HAP-1 (cell line): ENCODE results near the gene TYR.

Experiments used
- DNase-seq, 2 experiments: peaks; one replicate each; pipeline ENCODE4 v3.0.0-alpha.2; 2016 to 2020; ENCODE audit warnings: low spot score in 2 of 2
- H3K27me3 ChIP-seq: fragments of 250-450 bp; sonication (Bioruptor Pico); 2 replicates; pipeline ENCODE4 v1.5.1; 2020; ENCODE audit warnings: low read depth, mild to moderate bottlenecking, moderate library complexity
- H3K36me3 ChIP-seq: fragments of 250-450 bp; sonication (Bioruptor Pico); replicated peaks from 2 replicates; pipeline ENCODE4 v1.5.1; 2020; ENCODE audit warnings: mild to moderate bottlenecking
- H3K4me1 ChIP-seq: fragments of 250-450 bp; sonication (Bioruptor Pico); 2 replicates; pipeline ENCODE4 v1.5.1; 2020; ENCODE audit warnings: mild to moderate bottlenecking
- H3K4me3 ChIP-seq: fragments of 250-450 bp; sonication (Bioruptor Pico); 2 replicates; pipeline ENCODE4 v1.5.1; 2020; ENCODE audit warnings: mild to moderate bottlenecking, moderate library complexity
- H3K9me3 ChIP-seq: fragments of 250-450 bp; sonication (Bioruptor Pico); 2 replicates; pipeline ENCODE4 v1.5.1; 2020; ENCODE audit warnings: mild to moderate bottlenecking, moderate library complexity
- in situ Hi-C: fragments of 300-500 bp; cut with MboI; formaldehyde crosslinking; loops from 3 replicates; pipeline ENCODE4 v1.14.3; 2020; ENCODE audit warnings: low sequenced_read_pairs, inconsistent platforms, mixed read lengths

Gene TYR

GRCh38 chr11:89177691-89178231, at the start of gene TYR:
Gene TYR, plus strand, starts transcription at chr11:89177875. Its CDS starts 79 bp downstream, at chr11:89177954.
- Histone ChIP-seq H3K4me3 (no peak within 1 kb of the TSS), H3K36me3 (no peaks in the 10 kb centered on the region), H3K4me1 (no peaks in the 10 kb centered on the region), H3K27me3 (no peaks in the 10 kb centered on the region), H3K9me3 (no peaks in the 10 kb centered on the region)
- in situ Hi-C loops, result no loop called here
- no peak for DNase-seq

- Histone ChIP-seq H3K36me3 (no peaks in the 10 kb centered on the region), H3K4me3 (no peak overlapping the region), H3K9me3 (no peaks in the 10 kb centered on the region), H3K27me3 (no peaks in the 10 kb centered on the region), H3K4me1 (no peaks in the 10 kb centered on the region)
- in situ Hi-C loops, result no loop called here
- DNase-seq, result no peak
Measured at GRCh38 chr11:89136606-89137005, 41.1 kb upstream of the TYR start.

GRCh38 chr11:89147229-89147628, 30.4 kb upstream of the TYR start:
- in situ Hi-C loops, result no loop called here
- no peaks in the 10 kb centered on the region for H3K9me3 ChIP-seq
- H3K27me3 ChIP-seq, result no peaks in the 10 kb centered on the region
- no peaks in the 10 kb centered on the region for H3K36me3 ChIP-seq
- no peak for DNase-seq
- no peak overlapping the region for H3K4me3 ChIP-seq
- H3K4me1 ChIP-seq, result no peaks in the 10 kb centered on the region

GRCh38 chr11:89159974-89160373, 17.7 kb upstream of the TYR start:
- Histone ChIP-seq H3K27me3 (no peaks in the 10 kb centered on the region), H3K9me3 (no peaks in the 10 kb centered on the region), H3K4me3 (no peak overlapping the region), H3K4me1 (no peaks in the 10 kb centered on the region), H3K36me3 (no peaks in the 10 kb centered on the region)
- in situ Hi-C loops, result no loop called here
- DNase-seq, result no peak

GRCh38 chr11:89161949-89162348, 15.7 kb upstream of the TYR start:
- H3K27me3 ChIP-seq, result no peaks in the 10 kb centered on the region
- H3K9me3 ChIP-seq, result no peaks in the 10 kb centered on the region
- no peak overlapping the region for H3K4me3 ChIP-seq
- DNase-seq, result no peak
- no peaks in the 10 kb centered on the region for H3K36me3 ChIP-seq
- in situ Hi-C loops, result no loop called here
- H3K4me1 ChIP-seq, result no peaks in the 10 kb centered on the region

- Histone ChIP-seq H3K36me3 (no peaks in the 10 kb centered on the region), H3K4me1 (no peaks in the 10 kb centered on the region), H3K27me3 (no peaks in the 10 kb centered on the region), H3K4me3 (no peak overlapping the region), H3K9me3 (no peaks in the 10 kb centered on the region)
- no peak for DNase-seq
- in situ Hi-C loops, result no loop called here
Measured at GRCh38 chr11:89163686-89164085, 14.0 kb upstream of the TYR start.

GRCh38 chr11:89168396-89168795, 9.3 kb upstream of the TYR start:
- H3K36me3 ChIP-seq, result no peaks in the 10 kb centered on the region
- H3K9me3 ChIP-seq, result no peaks in the 10 kb centered on the region
- H3K4me1 ChIP-seq, result no peaks in the 10 kb centered on the region
- no peak for DNase-seq
- H3K4me3 ChIP-seq, result no peak overlapping the region
- H3K27me3 ChIP-seq, result peaks cover 6% of the 10 kb centered on the region
- in situ Hi-C loops, result no loop called here

GRCh38 chr11:89175796-89176195, 1.9 kb upstream of the TYR start:
- Histone ChIP-seq H3K4me3 (no peak overlapping the region), H3K36me3 (no peaks in the 10 kb centered on the region), H3K27me3 (peaks cover 3% of the 10 kb centered on the region; the same call in 1 of the 2 replicates), H3K9me3 (no peaks in the 10 kb centered on the region), H3K4me1 (no peaks in the 10 kb centered on the region)
- peak in 1 of 2 experiments; percentile 10 for DNase-seq
- in situ Hi-C loops, result no loop called here

GRCh38 chr11:89176938-89177337, 737 bp upstream of the TYR start:
- Histone ChIP-seq H3K36me3 (no peaks in the 10 kb centered on the region), H3K27me3 (no peaks in the 10 kb centered on the region), H3K4me3 (no peak overlapping the region), H3K4me1 (no peaks in the 10 kb centered on the region), H3K9me3 (no peaks in the 10 kb centered on the region)
- in situ Hi-C loops, result no loop called here
- no peak for DNase-seq

- Histone ChIP-seq H3K9me3 (no peaks in the 10 kb centered on the region), H3K36me3 (no peaks in the 10 kb centered on the region), H3K4me1 (no peaks in the 10 kb centered on the region), H3K27me3 (no peaks in the 10 kb centered on the region), H3K4me3 (no peak overlapping the region)
- DNase-seq, result no peak
- in situ Hi-C loops, result no loop called here
Measured at GRCh38 chr11:89181111-89181510, 3.4 kb downstream of the TYR start.

GRCh38 chr11:89182773-89183518, 5.3 kb downstream of the TYR start:
- no peak overlapping the region for H3K4me3 ChIP-seq
- no peaks in the 10 kb centered on the region for H3K36me3 ChIP-seq
- in situ Hi-C loops, result no loop called here
- no peaks in the 10 kb centered on the region for H3K27me3 ChIP-seq
- H3K4me1 ChIP-seq, result no peaks in the 10 kb centered on the region
- no peak for DNase-seq
- H3K9me3 ChIP-seq, result no peaks in the 10 kb centered on the region

- in situ Hi-C loops, result no loop called here
- no peak for DNase-seq
Measured at GRCh38 chr11:89184021-89184420, 6.3 kb downstream of the TYR start.

GRCh38 chr11:89189776-89190175, 12.1 kb downstream of the TYR start:
- Histone ChIP-seq H3K36me3 (no peaks in the 10 kb centered on the region), H3K4me3 (no peak overlapping the region), H3K4me1 (no peaks in the 10 kb centered on the region), H3K9me3 (no peaks in the 10 kb centered on the region), H3K27me3 (no peaks in the 10 kb centered on the region)
- in situ Hi-C loops, result no loop called here
- DNase-seq, result no peak

More at GRCh38 chr11:89184021-89184420, 6.3 kb downstream of the TYR start:
- Histone ChIP-seq H3K4me3 (no peak overlapping the region), H3K4me1 (no peaks in the 10 kb centered on the region), H3K9me3 (no peaks in the 10 kb centered on the region), H3K27me3 (no peaks in the 10 kb centered on the region), H3K36me3 (no peaks in the 10 kb centered on the region)

- DNase-seq, result no peak
- Histone ChIP-seq H3K27me3 (no peaks in the 10 kb centered on the region), H3K9me3 (no peaks in the 10 kb centered on the region), H3K36me3 (no peaks in the 10 kb centered on the region), H3K4me1 (no peaks in the 10 kb centered on the region), H3K4me3 (no peak overlapping the region)
- in situ Hi-C loops, result no loop called here
Measured at GRCh38 chr11:89201138-89201537, 23.5 kb downstream of the TYR start.
